Kidney glomerular epithelial cell (primary cell): Measurements from ENCODE around the gene KANSL1.
"Not testable (repeated sequence)": the region's sequence is repeated elsewhere in the genome, so short reads cannot be mapped to it uniquely, and the experiment has no call there.

ENCODE experiments used
- DNase-seq: peaks from one replicate; lab custom pipeline; 2025; lab: John Stamatoyannopoulos, UW

Gene KANSL1

DNA sequence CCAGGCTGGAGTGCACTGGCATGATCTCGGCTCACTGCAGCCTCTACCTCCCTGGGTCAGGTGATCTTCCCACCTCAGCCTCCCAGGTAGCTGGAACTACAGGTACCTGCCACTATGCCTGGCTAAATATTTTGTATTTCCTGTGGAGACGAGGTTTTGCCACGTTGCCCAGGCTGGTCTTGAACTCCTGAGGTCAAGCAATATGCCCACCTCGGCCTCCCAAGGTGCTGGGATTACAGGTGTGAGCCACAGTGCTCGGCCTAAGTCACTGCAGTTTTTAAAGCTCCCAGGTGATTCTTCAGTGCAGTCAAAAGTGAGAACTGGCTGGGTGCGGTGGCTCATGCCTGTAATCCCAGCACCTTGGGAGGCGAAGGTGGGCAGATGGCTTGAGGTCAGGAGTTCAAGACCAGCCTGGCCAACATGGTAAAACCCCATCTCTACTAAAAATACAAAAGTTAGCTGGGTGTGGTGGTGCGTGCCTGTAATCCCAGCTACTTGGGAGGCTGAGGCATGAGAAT, 173.8 kb downstream of the KANSL1 start:
- not testable (repeated sequence) for DNase-seq

GRCh38 chr17:46013502-46014165, 179.6 kb downstream of the KANSL1 start:
- no peak for DNase-seq

GRCh38 chr17:46013127-46013501, 180.1 kb downstream of the KANSL1 start:
- no peak for DNase-seq

- no peak for DNase-seq
Observed at GRCh38 chr17:46012506-46013079, 180.6 kb downstream of the KANSL1 start.

- no peak for DNase-seq
Observed at GRCh38 chr17:46011711-46012505, 181.3 kb downstream of the KANSL1 start.

- no peak for DNase-seq
Observed at GRCh38 chr17:46010597-46011186, 182.5 kb downstream of the KANSL1 start.

- DNase-seq: no peak
Observed at GRCh38 chr17:46009681-46010596, 183.3 kb downstream of the KANSL1 start.

- no peak for DNase-seq
Observed at GRCh38 chr17:46008591-46008990, 184.6 kb downstream of the KANSL1 start.

GRCh38 chr17:46007461-46007965, 185.7 kb downstream of the KANSL1 start:
- DNase-seq: no peak

- not testable (repeated sequence) for DNase-seq
Observed at GRCh38 chr17:46006082-46006481, 187.1 kb downstream of the KANSL1 start.

GRCh38 chr17:46003907-46004748, 189.1 kb downstream of the KANSL1 start:
- no peak for DNase-seq

- DNase-seq: no peak
Observed at GRCh38 chr17:46002973-46003316, 190.3 kb downstream of the KANSL1 start.

- DNase-seq: peak; percentile 15
Observed at GRCh38 chr17:46002311-46002972, 190.8 kb downstream of the KANSL1 start.

- DNase-seq: no peak
Observed at GRCh38 chr17:46001390-46002310, 191.6 kb downstream of the KANSL1 start.

- no peak for DNase-seq
Observed at GRCh38 chr17:46000757-46001156, 192.5 kb downstream of the KANSL1 start.

DNA sequence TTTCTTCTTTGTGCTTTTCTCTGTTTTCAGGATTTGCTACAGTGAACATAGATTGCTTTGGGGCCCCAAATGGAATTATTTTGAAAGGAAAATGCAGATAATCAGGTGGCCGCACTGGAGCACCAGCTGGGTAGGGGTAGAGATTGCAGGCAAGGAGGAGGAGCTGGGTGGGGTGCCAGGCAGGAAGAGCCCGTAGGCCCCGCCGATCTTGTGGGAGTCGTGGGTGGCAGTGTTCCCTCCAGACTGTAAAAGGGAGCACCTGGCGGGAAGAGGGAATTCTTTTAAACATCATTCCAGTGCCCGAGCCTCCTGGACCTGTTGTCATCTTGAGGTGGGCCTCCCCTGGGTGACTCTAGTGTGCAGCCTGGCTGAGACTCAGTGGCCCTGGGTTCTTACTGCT, 192.9 kb downstream of the KANSL1 start:
- DNase-seq: no peak

- no peak for DNase-seq
Observed at GRCh38 chr17:45999900-46000290, 193.3 kb downstream of the KANSL1 start.

DNA sequence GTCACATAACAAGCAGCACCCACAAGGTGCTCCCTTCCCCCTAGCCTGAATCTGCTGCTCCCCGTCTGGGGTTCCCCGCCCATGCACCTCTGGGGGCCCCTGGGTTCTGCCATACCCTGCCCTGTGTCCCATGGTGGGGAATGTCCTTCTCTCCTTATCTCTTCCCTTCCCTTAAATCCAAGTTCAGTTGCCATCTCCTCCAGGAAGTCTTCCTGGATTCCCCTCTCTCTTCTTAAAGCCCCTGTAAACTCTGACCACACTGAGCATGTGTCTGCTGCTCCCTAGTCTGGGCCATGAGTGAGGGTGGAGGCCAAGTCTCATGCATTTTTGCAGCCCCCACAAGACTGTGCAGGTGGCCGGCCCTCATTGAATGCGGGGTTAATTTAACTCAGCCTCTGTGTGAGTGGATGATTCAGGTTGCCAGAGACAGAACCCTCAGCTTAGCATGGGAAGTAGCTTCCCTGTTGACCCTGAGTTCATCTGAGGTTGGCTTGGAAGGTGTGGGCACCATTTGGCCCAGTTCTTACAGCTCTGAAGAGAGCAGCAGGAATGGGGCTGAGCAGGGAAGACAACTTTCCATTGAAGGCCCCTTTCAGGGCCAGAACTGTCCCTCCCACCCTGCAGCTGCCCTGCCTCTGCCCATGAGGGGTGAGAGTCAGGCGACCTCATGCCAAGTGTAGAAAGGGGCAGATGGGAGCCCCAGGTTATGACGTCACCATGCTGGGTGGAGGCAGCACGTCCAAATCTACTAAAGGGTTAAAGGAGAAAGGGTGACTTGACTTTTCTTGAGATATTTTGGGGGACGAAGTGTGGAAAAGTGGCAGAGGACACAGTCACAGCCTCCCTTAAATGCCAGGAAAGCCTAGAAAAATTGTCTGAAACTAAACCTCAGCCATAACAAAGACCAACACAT, 194.0 kb downstream of the KANSL1 start, which contains the start of gene STH:
Gene STH (plus strand): TSS at position 264 of the 913 bp plus-strand sequence. CDS start 30 bp downstream, at position 294.
- DNase-seq: no peak
